Psoas muscle (tissue), 8 donors: ENCODE data around the gene GNAI2. TPM values are rescaled to one million over a fixed set of nuclear protein-coding genes. Genes with fewer than 3 reads are reported as not detected.

ENCODE experiments used
- ATAC-seq, 4 donors: fragments of 200-7000 bp; cut with Tn5 transposase; one replicate each; pipeline ENCODE4 v1.9.1; 2020; ENCODE audit warnings: moderate library complexity in 3 of 4, mild to moderate bottlenecking in 2 of 4
- DNase-seq, 2 donors: peaks; one replicate each; pipeline ENCODE4 v3.0.0-alpha.2; 2020
- H3K27ac ChIP-seq: fragments of 200-600 bp; one replicate; pipeline ENCODE4 v1.8.0; 2022
- H3K27me3 ChIP-seq, 3 donors: fragments of 200-600 bp in 1 of 3; one replicate each; pipeline versions ENCODE4 v1.6.1 to v1.8.0; 2013 to 2022; ENCODE audit warnings: low read length in 2 of 3, mild to moderate bottlenecking in 2 of 3, moderate library complexity in 1 of 3; ENCODE audit not compliant: insufficient read depth in 3 of 3
- H3K36me3 ChIP-seq, 2 donors: fragments of 200-600 bp in 1 of 2; one replicate each; pipeline versions ENCODE4 v1.6.1 to v1.8.0; 2013 to 2022; ENCODE audit warnings: low read depth in 1 of 2, mild to moderate bottlenecking in 1 of 2, moderate library complexity in 1 of 2; ENCODE audit not compliant: insufficient read depth in 1 of 2
- H3K4me1 ChIP-seq: fragments of 200-600 bp; one replicate; pipeline ENCODE4 v1.8.0; 2022
- H3K4me3 ChIP-seq: fragments of 200-600 bp; one replicate; pipeline ENCODE4 v1.8.0; 2022; ENCODE audit warnings: mild to moderate bottlenecking
- H3K9me3 ChIP-seq: fragments of 200-600 bp; one replicate; pipeline ENCODE4 v1.8.0; 2022
- CTCF ChIP-seq: fragments of 200-600 bp; IDR thresholded peaks from one replicate; pipeline ENCODE4 v1.8.0; 2022; ENCODE audit warnings: antibody characterized with exemption
- WGBS, 3 donors: extraction: QIAGEN DNeasy Blood & Tissue Kit; methylation state at CpG; one replicate each; pipeline versions ENCODE4 v1.1.6 to v1.1.7; 2013; 5-methylcytosine and 5-hydroxymethylcytosine counted together
- intact Hi-C, 2 donors: fragments of 100-400 bp; cut with DNase I; formaldehyde crosslinking; loops; one replicate each; pipeline versions ENCODE4 v1.11.0 to v1.14.2; 2022
- polyA plus RNA-seq, 3 donors: library from polyadenylated mRNA; stranded (reverse); fragments of 200-250 nt; gene quantifications; one replicate each; pipeline ENCODE4 v1.2.3, GENCODE V29; 2013
- total RNA-seq, 4 donors: library from RNA; stranded (reverse); fragmentation: NEBNext Ultra II Directional in 2 of 4; extraction: Animal tissue kit (Norgen Biotek cat#: 25700) in 2 of 4; gene quantifications; one replicate each; pipeline versions ENCODE4 v1.2.1 to v1.2.4, GENCODE V29; 2021 to 2023
- donor health status: healthy with polysubstance abuse.
- donor health status: DM: no; HTN: no; CAD: no; lungs with moderate emphysema.
- donor health status: Bipolar disorder and iron deficiency.
- donor health status: healthy.
- donor health status: DM: yes; HTN: yes; CAD: no.
- donor health status: DM: no; HTN: no; CAD: no.
- donor health status: DM: no; HTN: no; CAD: no.
- donor health status: DM: yes; HTN: yes; CAD: no.

Gene GNAI2
- total and polyA plus RNA-seq, 7 donors, result 39.4 to 93.9 (median 57.6) TPM

DNA sequence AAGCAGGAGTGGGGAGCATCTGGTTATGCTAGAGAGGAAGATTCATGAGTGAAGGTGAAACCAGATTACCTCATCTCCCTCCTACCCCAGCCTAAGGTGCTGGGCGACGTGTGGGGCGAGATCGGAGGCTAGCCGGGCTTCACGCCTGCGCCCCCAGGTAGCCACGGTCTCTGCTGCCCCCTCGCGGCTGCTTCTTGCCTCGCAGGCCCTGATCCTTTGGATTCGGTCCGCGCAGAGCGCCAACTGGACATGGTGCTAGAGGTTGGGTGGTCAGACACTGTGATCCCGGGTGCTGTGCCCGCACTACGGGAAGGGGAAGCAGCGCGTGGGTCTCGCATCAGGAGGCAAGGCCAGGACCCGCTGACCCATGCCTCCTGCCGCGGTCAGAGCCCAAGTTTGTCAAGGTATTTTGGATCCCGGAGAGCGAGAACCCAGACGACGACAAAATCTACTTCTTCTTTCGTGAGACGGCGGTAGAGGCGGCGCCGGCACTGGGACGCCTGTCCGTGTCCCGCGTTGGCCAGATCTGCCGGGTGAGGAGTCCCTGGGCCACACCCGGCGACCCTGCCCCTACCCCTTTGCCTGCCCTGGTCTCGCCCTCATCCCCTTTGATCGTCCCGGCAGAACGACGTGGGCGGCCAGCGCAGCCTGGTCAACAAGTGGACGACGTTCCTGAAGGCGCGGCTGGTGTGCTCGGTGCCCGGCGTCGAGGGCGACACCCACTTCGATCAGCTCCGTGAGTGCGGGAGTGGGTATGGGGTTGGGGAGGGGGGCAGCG, 37.1 kb downstream of the GNAI2 start:
- WGBS, 3 donors, result 15 to 18% (median 16%) methylated on average over 58 to 61 of the region's 61 CpGs
- Histone ChIP-seq H3K4me3 (peak overlapping the region; percentile 38), H3K36me3 (no peaks in the 10 kb centered on the region), H3K9me3 (no peaks in the 10 kb centered on the region), H3K4me1 (peaks cover 30% of the 10 kb centered on the region), H3K27me3 (peaks cover 0 to 1% (median 0%) of the 10 kb centered on the region in 3 donors), H3K27ac (no peak overlapping the region)
- TF ChIP-seq CTCF, result peak; percentile 99
- intact Hi-C loops, result loop anchor here (1.0 to 5.0 kb wide), 5 partner anchors 46 to 151 kb away; partner anchors contain the start of gene GNAT1 (in 1 of the 2)
- peak; percentile 79 to 86 (median 84) for ATAC-seq
- peak; percentile 86 to 93 for DNase-seq

DNA sequence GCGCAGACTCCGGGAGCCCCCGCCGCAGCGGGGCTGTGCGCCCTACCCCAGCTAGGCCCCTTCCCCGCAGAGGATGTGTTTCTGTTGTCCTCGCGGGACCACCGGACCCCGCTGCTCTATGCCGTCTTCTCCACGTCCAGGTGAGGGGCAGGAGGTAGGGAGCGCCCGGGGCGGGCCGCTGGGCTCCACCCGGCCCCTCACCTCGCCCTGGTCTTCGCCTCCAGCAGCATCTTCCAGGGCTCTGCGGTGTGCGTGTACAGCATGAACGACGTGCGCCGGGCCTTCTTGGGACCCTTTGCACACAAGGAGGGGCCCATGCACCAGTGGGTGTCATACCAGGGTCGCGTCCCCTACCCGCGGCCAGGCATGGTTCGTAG, 37.7 kb downstream of the GNAI2 start:
- no peak for DNase-seq
- Histone ChIP-seq H3K4me1 (peaks cover 30% of the 10 kb centered on the region), H3K9me3 (no peaks in the 10 kb centered on the region), H3K36me3 (no peaks in the 10 kb centered on the region), H3K4me3 (peak overlapping the region; percentile 38), H3K27ac (no peak overlapping the region), H3K27me3 (peaks cover 0 to 1% (median 0%) of the 10 kb centered on the region in 3 donors)
- no peak for ATAC-seq
- intact Hi-C loops, result loop anchor here (1.0 to 5.0 kb wide), 5 partner anchors 46 to 151 kb away; partner anchors contain the start of gene GNAT1 (in 1 of the 2)
- WGBS, 3 donors, result 67 to 71% (median 69%) methylated on average over 25 to 31 of the region's 31 CpGs
- no peak for TF ChIP-seq CTCF

- peak; percentile 57 for TF ChIP-seq CTCF
- DNase-seq (peak; percentile 69 to 80), ATAC-seq (peak in 2 of 4 donors; percentile 32 to 38)
- Histone ChIP-seq H3K9me3 (no peaks in the 10 kb centered on the region), H3K36me3 (no peaks in the 10 kb centered on the region), H3K27ac (no peak overlapping the region), H3K4me3 (no peak overlapping the region), H3K27me3 (peaks cover 0 to 1% (median 0%) of the 10 kb centered on the region in 3 donors), H3K4me1 (peaks cover 30% of the 10 kb centered on the region)
- WGBS, 3 donors, result 45 to 50% (median 49%) methylated on average over 26 of the region's 26 CpGs
- intact Hi-C loops, result loop anchor here (5.0 kb wide), 2 partner anchors 82 to 152 kb away; partner anchors contain the start of gene GNAT1 (in 1 of the 2)
These were observed 38.5 kb downstream of the GNAI2 start for GRCh38 chr3:50274371-50275104.

GRCh38 chr3:50275141-50275995, 39.4 kb downstream of the GNAI2 start:
- TF ChIP-seq CTCF, result no peak
- 57 to 69% (median 67%) methylated on average over 61 to 65 of the region's 65 CpGs for WGBS, 3 donors
- no peak for DNase-seq
- Histone ChIP-seq H3K27ac (no peak overlapping the region), H3K36me3 (no peaks in the 10 kb centered on the region), H3K4me3 (no peak overlapping the region), H3K4me1 (peaks cover 25% of the 10 kb centered on the region), H3K9me3 (no peaks in the 10 kb centered on the region), H3K27me3 (peaks cover 0 to 1% (median 0%) of the 10 kb centered on the region in 3 donors)
- intact Hi-C loops, result no loop called here
- no peak for ATAC-seq
